ENCODE results near the gene TEX14.

DNA sequence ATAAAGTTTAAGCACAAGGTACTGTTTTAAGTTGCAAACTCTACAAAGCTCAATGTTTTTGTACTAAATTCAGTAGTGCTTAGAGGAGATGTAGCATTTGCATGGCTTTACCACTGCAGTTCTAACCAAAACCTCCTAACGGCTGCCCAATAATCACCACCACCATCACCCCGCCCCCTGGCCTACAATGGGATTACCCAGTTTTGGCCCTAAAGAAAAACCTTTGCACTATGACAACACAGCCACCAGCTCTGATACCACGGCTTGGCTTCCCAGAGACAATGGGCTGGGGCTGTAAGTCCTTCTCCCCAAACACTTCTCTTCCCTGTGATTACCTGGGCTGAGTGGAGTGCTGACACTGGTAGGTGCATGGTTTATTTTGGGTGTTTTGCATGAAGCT, 119.0 kb downstream of the TEX14 start:
- TF ChIP-seq, protein P1, sequence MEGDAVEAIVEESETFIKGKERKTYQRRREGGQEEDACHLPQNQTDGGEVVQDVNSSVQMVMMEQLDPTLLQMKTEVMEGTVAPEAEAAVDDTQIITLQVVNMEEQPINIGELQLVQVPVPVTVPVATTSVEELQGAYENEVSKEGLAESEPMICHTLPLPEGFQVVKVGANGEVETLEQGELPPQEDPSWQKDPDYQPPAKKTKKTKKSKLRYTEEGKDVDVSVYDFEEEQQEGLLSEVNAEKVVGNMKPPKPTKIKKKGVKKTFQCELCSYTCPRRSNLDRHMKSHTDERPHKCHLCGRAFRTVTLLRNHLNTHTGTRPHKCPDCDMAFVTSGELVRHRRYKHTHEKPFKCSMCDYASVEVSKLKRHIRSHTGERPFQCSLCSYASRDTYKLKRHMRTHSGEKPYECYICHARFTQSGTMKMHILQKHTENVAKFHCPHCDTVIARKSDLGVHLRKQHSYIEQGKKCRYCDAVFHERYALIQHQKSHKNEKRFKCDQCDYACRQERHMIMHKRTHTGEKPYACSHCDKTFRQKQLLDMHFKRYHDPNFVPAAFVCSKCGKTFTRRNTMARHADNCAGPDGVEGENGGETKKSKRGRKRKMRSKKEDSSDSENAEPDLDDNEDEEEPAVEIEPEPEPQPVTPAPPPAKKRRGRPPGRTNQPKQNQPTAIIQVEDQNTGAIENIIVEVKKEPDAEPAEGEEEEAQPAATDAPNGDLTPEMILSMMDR (IDR thresholded peaks at IDR 0.05): no peak
- TF ChIP-seq EP300 (IDR thresholded peaks at IDR 0.05) (no peak), POLR2A (IDR thresholded peaks at IDR 0.05) (no peak)
